NCI-H345 (cell line): ENCODE measurements around the gene SPRR2E.
"Not testable (repeated sequence)": the region's sequence is repeated elsewhere in the genome, so short reads cannot be mapped to it uniquely, and the experiment has no call there.

Experiments used
- DNase-seq: peaks from one replicate; lab custom pipeline; 2025; lab: John Stamatoyannopoulos, UW

SPRR2E gene

DNA sequence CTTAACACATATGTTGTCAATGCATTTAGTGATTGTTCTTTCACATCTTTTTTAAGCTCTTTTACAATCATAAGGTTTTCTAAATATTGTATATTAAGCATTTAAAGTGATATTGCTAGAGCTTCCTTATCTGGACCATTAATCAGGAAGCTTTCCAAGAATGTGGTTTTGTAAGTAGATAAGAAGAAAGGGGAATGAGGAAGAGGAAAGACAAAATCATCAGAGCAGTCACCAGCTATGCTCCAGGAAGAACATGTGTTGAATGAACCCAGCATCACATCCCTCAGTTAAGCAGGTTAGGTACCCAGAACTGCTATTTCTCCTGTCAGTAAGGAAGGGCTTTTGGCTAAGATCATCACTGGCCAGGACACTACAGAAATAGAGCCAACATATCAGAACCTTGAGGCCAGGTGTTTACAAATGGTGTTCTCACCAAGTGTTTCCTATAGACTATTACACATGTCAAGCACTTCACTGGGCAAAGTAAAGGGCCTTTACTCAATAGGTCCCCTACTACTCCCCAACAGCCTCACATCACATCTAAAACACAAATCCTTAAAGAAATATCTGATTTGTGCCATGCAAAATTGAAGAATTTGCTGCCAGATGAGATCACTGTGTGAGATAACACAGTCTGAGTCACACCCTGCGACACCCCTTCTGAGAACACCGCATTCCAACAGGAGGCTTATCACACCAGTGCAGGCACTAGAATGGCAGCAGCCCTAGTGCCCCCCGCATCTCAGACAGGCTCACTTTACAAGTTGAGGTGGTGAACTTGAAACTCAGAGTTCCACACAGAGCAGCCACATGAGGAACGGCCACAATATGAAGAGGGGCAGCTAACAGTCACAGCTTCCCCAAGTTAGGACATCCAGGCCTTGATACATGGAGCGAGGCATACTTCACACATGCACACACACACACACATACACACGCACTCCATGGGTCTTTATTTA lies 35.2 kb downstream of the SPRR2E start:
- no peak for DNase-seq

DNA sequence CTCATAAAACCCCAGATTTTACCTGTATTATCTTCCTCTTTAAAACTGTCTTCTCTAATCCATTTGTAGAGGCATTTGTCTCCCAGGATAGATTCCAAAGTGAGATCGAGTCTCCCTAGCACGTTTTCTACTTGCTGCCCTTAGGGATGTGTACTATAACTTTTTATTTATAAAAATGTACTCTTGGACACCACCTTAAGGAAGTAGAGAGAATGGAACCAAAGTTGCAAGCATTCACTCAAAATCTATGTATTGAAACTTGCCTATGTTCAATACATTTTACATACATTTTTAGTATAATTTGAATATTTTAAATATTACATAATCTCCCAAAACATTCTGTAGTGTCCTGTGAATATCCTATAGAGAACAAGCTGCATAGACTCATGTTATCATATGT lies 36.2 kb downstream of the SPRR2E start:
- DNase-seq, result no peak

DNA sequence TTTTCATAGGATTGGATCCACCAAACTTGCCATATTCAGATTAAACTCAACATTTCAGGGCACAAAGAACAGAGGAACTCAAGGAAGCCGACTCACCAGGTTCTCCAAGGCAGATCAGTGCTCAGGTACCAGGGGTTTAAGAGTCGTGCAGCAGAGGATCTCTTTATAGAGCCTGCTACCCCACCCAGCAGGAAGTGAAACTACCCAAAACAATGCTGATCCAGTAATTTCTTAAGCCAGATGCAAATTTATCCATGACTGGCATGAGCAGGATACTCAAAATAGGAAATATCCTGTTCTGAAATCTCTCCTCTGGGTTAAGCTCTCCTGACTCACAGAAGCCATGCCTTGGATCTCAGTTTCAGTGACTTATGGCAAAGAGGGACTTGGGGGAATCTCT lies 37.0 kb downstream of the SPRR2E start, which contains the start of gene SPRR2A:
SPRR2A (minus strand) TSS at position 138 of the 400 bp plus-strand sequence. CDS start 777 bp downstream, outside the sequence.
- DNase-seq, result no peak

DNA sequence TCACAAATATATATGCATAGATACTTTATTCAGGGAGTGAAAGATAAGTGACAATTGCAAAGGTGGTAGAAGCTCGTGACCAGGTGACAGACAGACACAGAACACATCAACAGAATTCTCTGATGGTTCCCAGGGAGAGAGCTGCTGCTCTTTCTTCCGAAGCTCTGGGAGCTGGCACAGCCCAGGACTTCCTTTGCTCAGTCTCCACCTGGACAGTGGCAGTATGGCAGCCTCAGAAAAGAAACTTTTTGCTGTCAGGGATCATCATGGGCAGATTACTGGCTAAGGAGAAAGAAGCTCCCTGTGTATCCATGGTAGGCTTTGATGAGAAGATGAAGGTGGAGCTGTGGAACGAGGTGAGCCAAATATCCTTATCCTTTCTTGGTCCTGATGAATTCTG lies 38.2 kb downstream of the SPRR2E start:
- not testable (repeated sequence) for DNase-seq

DNA sequence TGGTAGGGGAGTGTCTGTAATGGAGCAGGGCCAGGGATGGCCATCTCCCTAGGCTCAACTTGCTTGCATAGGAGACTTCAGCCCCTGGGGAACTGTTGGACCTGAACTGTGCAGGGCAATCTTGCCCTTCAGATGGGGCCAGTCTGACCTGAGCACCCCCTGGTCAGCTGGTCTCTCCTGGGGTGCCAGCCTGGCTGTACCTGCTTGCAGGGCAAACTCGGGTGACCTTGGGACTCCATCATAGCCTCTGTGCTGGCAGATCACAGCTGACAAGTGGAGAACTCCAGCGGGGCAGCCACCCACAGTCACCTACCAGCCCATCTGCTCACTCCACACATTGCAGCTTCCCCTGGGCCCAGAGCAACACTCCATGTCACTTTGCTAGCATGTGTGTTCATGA lies 45.1 kb downstream of the SPRR2E start:
- DNase-seq, result no peak
